ENCODE results near the gene STXBP4.

STXBP4 gene

GRCh38 chr17:55163408-55163807 is 194.8 kb downstream of the STXBP4 start:
- H3K9me3 ChIP-seq (ENCODE audit: control insufficient read depth, low read length) = no peaks in the 10 kb centered on the region
- H3K27me3 ChIP-seq (ENCODE audit: control insufficient read depth, insufficient read depth, low read length) = no peaks in the 10 kb centered on the region
- no peak overlapping the region for H3K4me3 ChIP-seq (ENCODE audit: low read length)
- H3K4me1 ChIP-seq (ENCODE audit: control insufficient read depth, insufficient read depth, low read length) = no peaks in the 10 kb centered on the region
- no peak overlapping the region for H3K9ac ChIP-seq (ENCODE audit: low read length)
- H3K36me3 ChIP-seq (ENCODE audit: control insufficient read depth, insufficient read depth, low read length) = no peaks in the 10 kb centered on the region

DNA sequence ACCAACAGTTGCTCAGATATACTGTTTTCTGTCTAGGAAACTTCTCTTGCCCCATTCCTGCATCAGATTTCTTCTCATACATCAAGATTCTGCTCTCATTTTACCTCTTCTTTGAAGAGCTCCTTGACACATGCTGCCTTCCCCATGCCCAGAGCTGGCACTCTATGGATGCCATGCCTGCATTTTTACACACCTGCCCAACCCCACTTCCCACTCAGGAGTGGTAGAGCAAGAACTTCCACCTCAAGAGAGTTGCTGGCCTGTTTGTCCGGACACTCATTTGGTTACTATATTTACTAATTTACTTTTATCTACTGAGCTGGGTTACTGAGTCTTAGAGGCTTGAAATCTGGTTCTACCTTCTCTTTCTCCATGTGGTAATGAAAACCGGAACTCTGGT is 197.9 kb downstream of the STXBP4 start:
- no peaks in the 10 kb centered on the region for H3K36me3 ChIP-seq (ENCODE audit: control insufficient read depth, insufficient read depth, low read length)
- H3K9ac ChIP-seq (ENCODE audit: low read length) = no peak overlapping the region
- no peak overlapping the region for H3K4me3 ChIP-seq (ENCODE audit: low read length)
- H3K9me3 ChIP-seq (ENCODE audit: control insufficient read depth, low read length) = no peaks in the 10 kb centered on the region
- no peaks in the 10 kb centered on the region for H3K27me3 ChIP-seq (ENCODE audit: control insufficient read depth, insufficient read depth, low read length)
- H3K4me1 ChIP-seq (ENCODE audit: control insufficient read depth, insufficient read depth, low read length) = no peaks in the 10 kb centered on the region

DNA sequence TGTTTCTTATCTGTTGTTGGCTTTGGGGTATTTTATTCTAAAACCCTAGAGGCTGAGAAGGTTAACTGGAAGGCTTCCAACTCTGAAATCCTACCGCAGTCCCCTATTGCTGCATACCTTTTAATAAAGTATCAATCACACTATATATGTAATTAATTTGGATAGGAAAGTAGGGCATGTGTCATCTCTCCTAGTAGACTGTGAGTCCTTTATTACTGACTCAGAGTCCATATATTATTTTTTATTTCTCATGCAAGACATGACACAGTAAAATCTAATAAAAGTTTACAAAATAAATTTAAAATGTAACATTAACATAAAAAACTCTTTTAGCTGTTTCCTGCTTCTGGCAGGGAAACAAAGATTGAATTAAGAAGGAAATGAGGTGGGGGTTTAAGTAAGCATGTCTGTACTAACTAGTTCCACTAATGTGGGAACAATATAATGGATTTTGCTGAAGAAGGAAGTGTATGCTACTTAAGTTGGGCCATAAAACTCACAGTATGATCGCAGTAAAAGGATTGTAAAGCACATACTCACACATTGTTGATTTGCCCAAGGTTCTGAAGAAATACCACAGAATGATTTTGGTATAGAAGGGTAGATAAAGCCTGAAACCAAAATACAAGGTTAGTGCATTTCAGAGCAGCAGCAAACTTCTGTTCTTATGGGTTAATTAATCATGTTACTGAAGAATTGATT is 198.6 kb downstream of the STXBP4 start:
- no peak overlapping the region for H3K9ac ChIP-seq (ENCODE audit: low read length)
- no peaks in the 10 kb centered on the region for H3K36me3 ChIP-seq (ENCODE audit: control insufficient read depth, insufficient read depth, low read length)
- H3K4me1 ChIP-seq (ENCODE audit: control insufficient read depth, insufficient read depth, low read length) = no peaks in the 10 kb centered on the region
- H3K4me3 ChIP-seq (ENCODE audit: low read length) = no peak overlapping the region
- no peaks in the 10 kb centered on the region for H3K27me3 ChIP-seq (ENCODE audit: control insufficient read depth, insufficient read depth, low read length)
- no peaks in the 10 kb centered on the region for H3K9me3 ChIP-seq (ENCODE audit: control insufficient read depth, low read length)

- no peaks in the 10 kb centered on the region for H3K27me3 ChIP-seq (ENCODE audit: control insufficient read depth, insufficient read depth, low read length)
- H3K4me3 ChIP-seq (ENCODE audit: low read length) = no peak overlapping the region
- H3K4me1 ChIP-seq (ENCODE audit: control insufficient read depth, insufficient read depth, low read length) = no peaks in the 10 kb centered on the region
- H3K9me3 ChIP-seq (ENCODE audit: control insufficient read depth, low read length) = no peaks in the 10 kb centered on the region
- no peak overlapping the region for H3K9ac ChIP-seq (ENCODE audit: low read length)
- no peaks in the 10 kb centered on the region for H3K36me3 ChIP-seq (ENCODE audit: control insufficient read depth, insufficient read depth, low read length)
Measured at GRCh38 chr17:55168958-55169687, 200.6 kb downstream of the STXBP4 start.

DNA sequence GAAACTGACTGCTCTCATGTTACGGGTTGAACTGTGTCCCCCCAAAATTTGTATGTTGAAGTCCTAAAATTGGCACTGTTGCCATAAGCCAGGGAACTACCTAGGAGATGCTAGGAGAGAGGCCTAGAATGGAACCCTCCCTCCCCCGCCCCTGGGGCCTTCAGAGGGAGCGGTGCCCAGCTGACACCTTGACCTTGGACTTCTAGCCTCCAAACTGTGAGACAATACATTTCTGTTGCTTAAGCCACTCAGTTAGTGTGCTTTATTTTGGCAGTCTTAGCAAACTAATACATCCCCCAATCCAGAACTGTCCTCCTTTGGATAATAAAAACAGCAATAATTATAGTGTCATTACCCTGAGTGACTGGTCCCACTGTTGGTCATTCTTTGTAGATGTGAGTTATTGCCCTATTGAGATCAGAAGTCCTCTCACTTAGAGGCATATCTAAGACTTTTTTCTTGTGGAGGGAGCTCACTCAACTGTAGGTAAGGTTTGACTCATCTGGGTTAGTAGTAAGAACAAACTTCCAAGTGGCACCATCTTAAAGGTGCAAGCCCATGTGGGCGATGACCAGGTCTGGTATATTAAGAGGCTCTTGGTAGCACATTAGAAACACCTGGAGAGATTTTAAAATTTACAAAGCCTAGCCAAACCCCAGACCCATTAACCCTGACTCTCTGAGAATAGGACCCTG is 203.2 kb downstream of the STXBP4 start:
- Histone ChIP-seq H3K9me3 (ENCODE audit: control insufficient read depth, low read length) (no peaks in the 10 kb centered on the region), H3K9ac (ENCODE audit: low read length) (no peak overlapping the region), H3K4me1 (ENCODE audit: control insufficient read depth, insufficient read depth, low read length) (no peaks in the 10 kb centered on the region), H3K27me3 (ENCODE audit: control insufficient read depth, insufficient read depth, low read length) (no peaks in the 10 kb centered on the region), H3K4me3 (ENCODE audit: low read length) (no peak overlapping the region), H3K36me3 (ENCODE audit: control insufficient read depth, insufficient read depth, low read length) (no peaks in the 10 kb centered on the region)

DNA sequence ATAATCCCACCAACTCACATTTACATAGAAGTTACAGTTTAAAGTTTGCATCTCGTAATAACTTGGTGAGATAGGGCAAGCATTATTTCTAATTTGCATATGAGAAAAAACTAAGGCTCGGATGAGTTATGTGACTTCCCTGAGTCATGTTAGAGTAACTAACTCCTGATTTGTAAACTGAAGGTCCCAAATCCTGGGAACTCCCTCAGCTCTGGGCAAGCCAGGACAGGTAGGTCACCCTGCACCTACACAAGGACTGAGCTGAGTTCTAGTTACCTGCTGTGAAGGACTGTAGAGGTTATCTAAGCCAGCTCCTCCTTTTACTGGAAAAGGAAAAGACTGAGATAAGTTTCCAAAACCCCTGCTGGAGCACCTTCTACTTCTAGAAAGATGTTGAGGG is 204.0 kb downstream of the STXBP4 start:
- no peak overlapping the region for H3K4me3 ChIP-seq (ENCODE audit: low read length)
- no peak overlapping the region for H3K9ac ChIP-seq (ENCODE audit: low read length)
- no peaks in the 10 kb centered on the region for H3K4me1 ChIP-seq (ENCODE audit: control insufficient read depth, insufficient read depth, low read length)
- H3K36me3 ChIP-seq (ENCODE audit: control insufficient read depth, insufficient read depth, low read length) = no peaks in the 10 kb centered on the region
- H3K9me3 ChIP-seq (ENCODE audit: control insufficient read depth, low read length) = no peaks in the 10 kb centered on the region
- no peaks in the 10 kb centered on the region for H3K27me3 ChIP-seq (ENCODE audit: control insufficient read depth, insufficient read depth, low read length)

DNA sequence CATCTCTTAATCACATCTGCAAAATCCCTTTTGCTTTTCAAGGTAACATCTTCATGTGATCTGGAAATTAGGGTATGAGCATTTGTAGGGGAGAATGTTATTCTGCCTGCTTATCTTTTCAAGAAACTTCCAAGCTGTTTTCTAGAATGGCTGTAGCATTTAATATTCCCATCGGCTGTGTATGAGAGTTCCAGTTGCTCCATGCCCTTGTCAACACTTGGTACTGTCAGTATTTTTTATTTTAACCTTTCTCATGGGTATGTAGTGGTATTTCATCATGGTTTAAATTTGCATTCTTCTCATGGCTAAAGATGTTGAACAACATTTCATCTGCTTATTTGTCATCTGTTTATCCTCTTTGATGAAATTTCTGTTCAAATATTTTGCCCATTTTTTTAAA is 205.6 kb downstream of the STXBP4 start:
- Histone ChIP-seq H3K27me3 (ENCODE audit: control insufficient read depth, insufficient read depth, low read length) (no peaks in the 10 kb centered on the region), H3K9ac (ENCODE audit: low read length) (no peak overlapping the region), H3K9me3 (ENCODE audit: control insufficient read depth, low read length) (no peaks in the 10 kb centered on the region), H3K36me3 (ENCODE audit: control insufficient read depth, insufficient read depth, low read length) (no peaks in the 10 kb centered on the region), H3K4me3 (ENCODE audit: low read length) (no peak overlapping the region), H3K4me1 (ENCODE audit: control insufficient read depth, insufficient read depth, low read length) (no peaks in the 10 kb centered on the region)

DNA sequence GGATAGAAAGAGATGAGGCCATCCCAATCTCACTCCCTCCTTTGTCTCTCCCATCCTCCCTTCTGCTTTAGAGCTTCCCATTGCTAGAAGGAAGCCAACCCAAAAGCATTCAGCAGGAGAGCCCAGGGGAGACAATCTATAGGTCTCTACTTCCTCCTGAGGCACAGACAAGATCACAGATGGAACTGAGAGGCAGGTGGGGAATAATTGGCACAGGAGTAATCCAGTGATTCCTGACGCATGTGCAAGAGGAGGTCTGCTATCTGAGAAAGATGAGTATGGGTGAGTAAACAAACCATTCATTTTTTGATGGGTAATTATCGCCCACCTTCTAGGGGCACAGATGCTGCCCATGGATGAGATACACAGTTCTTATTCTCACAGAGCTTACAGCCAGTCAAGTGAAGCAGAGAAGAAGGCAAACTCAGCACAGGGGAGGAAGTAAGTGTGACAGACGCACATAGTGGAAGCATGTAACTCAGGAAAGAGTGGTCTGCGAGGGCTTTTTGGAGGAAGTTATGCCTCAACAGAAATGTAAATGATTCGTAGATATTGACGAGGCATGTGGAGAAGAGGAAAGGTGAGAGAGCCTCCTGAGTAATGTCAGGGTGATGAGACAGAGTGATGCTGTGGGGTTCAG is 207.3 kb downstream of the STXBP4 start:
- no peaks in the 10 kb centered on the region for H3K36me3 ChIP-seq (ENCODE audit: control insufficient read depth, insufficient read depth, low read length)
- no peaks in the 10 kb centered on the region for H3K4me1 ChIP-seq (ENCODE audit: control insufficient read depth, insufficient read depth, low read length)
- no peaks in the 10 kb centered on the region for H3K9me3 ChIP-seq (ENCODE audit: control insufficient read depth, low read length)
- no peak overlapping the region for H3K9ac ChIP-seq (ENCODE audit: low read length)
- no peak overlapping the region for H3K4me3 ChIP-seq (ENCODE audit: low read length)
- H3K27me3 ChIP-seq (ENCODE audit: control insufficient read depth, insufficient read depth, low read length) = no peaks in the 10 kb centered on the region

GRCh38 chr17:55177159-55177854 is 208.7 kb downstream of the STXBP4 start:
- no peak overlapping the region for H3K9ac ChIP-seq (ENCODE audit: low read length)
- no peaks in the 10 kb centered on the region for H3K36me3 ChIP-seq (ENCODE audit: control insufficient read depth, insufficient read depth, low read length)
- no peak overlapping the region for H3K4me3 ChIP-seq (ENCODE audit: low read length)
- no peaks in the 10 kb centered on the region for H3K4me1 ChIP-seq (ENCODE audit: control insufficient read depth, insufficient read depth, low read length)
- no peaks in the 10 kb centered on the region for H3K27me3 ChIP-seq (ENCODE audit: control insufficient read depth, insufficient read depth, low read length)
- no peaks in the 10 kb centered on the region for H3K9me3 ChIP-seq (ENCODE audit: control insufficient read depth, low read length)

- Histone ChIP-seq H3K4me3 (ENCODE audit: low read length) (no peak overlapping the region), H3K27me3 (ENCODE audit: control insufficient read depth, insufficient read depth, low read length) (no peaks in the 10 kb centered on the region), H3K36me3 (ENCODE audit: control insufficient read depth, insufficient read depth, low read length) (no peaks in the 10 kb centered on the region), H3K9me3 (ENCODE audit: control insufficient read depth, low read length) (no peaks in the 10 kb centered on the region), H3K9ac (ENCODE audit: low read length) (no peak overlapping the region), H3K4me1 (ENCODE audit: control insufficient read depth, insufficient read depth, low read length) (no peaks in the 10 kb centered on the region)
Measured at GRCh38 chr17:55177855-55178217, 209.3 kb downstream of the STXBP4 start.

DNA sequence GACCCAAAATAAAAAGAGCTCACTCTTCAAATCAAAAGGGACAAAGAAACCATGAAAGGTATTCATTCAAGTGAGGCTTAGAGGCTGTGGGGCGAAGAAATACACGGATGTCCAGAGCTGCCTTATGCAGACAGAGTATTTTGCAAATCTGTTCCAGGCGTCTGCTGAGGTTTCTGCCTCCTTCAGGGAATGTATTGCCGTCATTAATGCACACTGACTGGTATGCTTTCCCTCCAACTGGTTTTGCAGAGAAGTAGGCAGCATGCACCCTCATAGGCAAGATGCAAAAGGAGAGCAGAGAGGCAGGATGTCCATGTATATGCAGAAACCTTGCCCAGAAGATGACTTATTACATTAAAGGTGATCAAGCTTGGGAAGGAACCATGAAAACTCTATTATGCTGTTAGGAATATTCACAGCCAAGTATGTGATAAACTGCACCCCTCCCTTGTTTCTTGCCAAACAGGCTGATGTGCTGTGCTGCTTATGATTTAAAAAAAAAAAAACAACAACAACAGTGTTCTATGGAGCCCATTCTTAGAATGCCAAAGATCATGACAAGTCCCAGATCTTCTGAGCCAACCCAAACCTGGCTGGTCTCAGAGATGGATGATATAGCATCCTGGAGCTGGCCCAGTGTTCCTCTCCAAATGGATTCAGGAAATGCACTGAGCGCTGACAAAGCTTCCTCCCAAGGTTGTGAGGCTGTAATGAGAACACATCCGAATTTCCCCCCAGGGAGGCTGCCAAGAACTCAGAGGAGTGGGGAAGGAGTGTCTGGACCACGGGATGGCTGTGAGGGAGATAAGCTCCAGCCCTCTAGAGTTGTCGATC is 218.6 kb downstream of the STXBP4 start:
- Histone ChIP-seq H3K4me1 (ENCODE audit: control insufficient read depth, insufficient read depth, low read length) (no peaks in the 10 kb centered on the region), H3K36me3 (ENCODE audit: control insufficient read depth, insufficient read depth, low read length) (no peaks in the 10 kb centered on the region), H3K9me3 (ENCODE audit: control insufficient read depth, low read length) (no peaks in the 10 kb centered on the region), H3K27me3 (ENCODE audit: control insufficient read depth, insufficient read depth, low read length) (no peaks in the 10 kb centered on the region), H3K9ac (ENCODE audit: low read length) (no peak overlapping the region), H3K4me3 (ENCODE audit: low read length) (no peak overlapping the region)
